Mesothelial cell of epicardium (in vitro differentiated cells): Measurements from ENCODE around the gene PDE4D. TPM values are rescaled to one million over a fixed set of nuclear protein-coding genes. Genes with fewer than 3 reads are reported as not detected.
A peak's percentile ranks its signal among the peaks of the same experiment; 100 is the strongest.

Experiments used
- DNase-seq, 2 experiments: peaks; one replicate each; pipeline ENCODE4 v3.0.0; 2021; ENCODE audit warnings: low spot score in 2 of 2; ENCODE audit not compliant: unreplicated experiment in 2 of 2
- H3K27ac Mint-ChIP-seq: 2 replicates; pipeline ENCODE4 v1.8.0; 2021; ENCODE audit warnings: mixed read lengths
- H3K27me3 Mint-ChIP-seq: 2 replicates; pipeline ENCODE4 v1.8.0; 2021; ENCODE audit warnings: low read depth, mixed read lengths
- H3K36me3 Mint-ChIP-seq: 2 replicates; pipeline ENCODE4 v1.8.0; 2021; ENCODE audit warnings: mixed read lengths
- H3K4me1 Mint-ChIP-seq: 2 replicates; pipeline ENCODE4 v1.8.0; 2021; ENCODE audit warnings: mixed read lengths
- H3K4me3 Mint-ChIP-seq: 2 replicates; pipeline ENCODE4 v1.8.0; 2021; ENCODE audit warnings: mild to moderate bottlenecking, moderate library complexity, mixed read lengths
- H3K9me3 Mint-ChIP-seq: 2 replicates; pipeline ENCODE4 v1.8.0; 2021; ENCODE audit warnings: mixed read lengths
- CTCF ChIP-seq: fragments of 200-600 bp; sonication (generic); IDR thresholded peaks from one replicate; pipeline ENCODE4 v1.5.0; 2021; ENCODE audit warnings: antibody characterized with exemption; ENCODE audit not compliant: unreplicated experiment
- total RNA-seq: library from RNA; stranded (reverse); gene quantifications from 3 replicates; pipeline ENCODE4 v1.2.1, GENCODE V29; 2021

PDE4D gene
- total RNA-seq, 1 donor from 2014 or later: 105 TPM

DNA sequence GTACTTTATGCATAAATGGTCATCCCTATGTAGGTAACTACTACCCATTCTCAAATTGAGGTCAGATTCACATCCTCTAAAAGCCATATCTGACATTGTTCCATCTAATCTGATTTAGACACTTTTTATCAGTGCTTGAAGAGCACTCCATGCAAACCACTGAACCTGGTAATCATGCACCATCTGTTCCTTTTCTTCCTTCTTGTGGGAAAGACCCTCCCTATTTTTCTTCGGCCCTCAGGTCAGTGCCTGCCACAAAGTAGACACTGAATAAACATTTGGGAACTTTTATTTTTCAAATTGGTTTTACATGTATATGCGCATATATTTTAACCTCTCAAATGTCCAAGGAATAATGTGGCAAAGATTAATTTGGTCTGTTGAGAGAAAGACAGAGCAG is 26.0 kb upstream of the PDE4D start:
- no peaks in the 10 kb centered on the region for H3K36me3 Mint-ChIP-seq
- DNase-seq: no peak
- no peak overlapping the region for H3K27ac Mint-ChIP-seq
- no peaks in the 10 kb centered on the region for H3K4me1 Mint-ChIP-seq
- H3K27me3 Mint-ChIP-seq: peaks cover 5% of the 10 kb centered on the region
- H3K9me3 Mint-ChIP-seq: peaks cover 4% of the 10 kb centered on the region
- H3K4me3 Mint-ChIP-seq: no peak overlapping the region
- no peak for TF ChIP-seq CTCF

- Mint-ChIP-seq H3K9me3 (no peaks in the 10 kb centered on the region), H3K27ac (no peak overlapping the region), H3K4me3 (no peak overlapping the region), H3K4me1 (no peaks in the 10 kb centered on the region), H3K27me3 (peaks cover 9% of the 10 kb centered on the region), H3K36me3 (no peaks in the 10 kb centered on the region)
- DNase-seq: no peak
- no peak for TF ChIP-seq CTCF
Observed at GRCh38 chr5:59917121-59917520, 23.6 kb upstream of the PDE4D start.

DNA sequence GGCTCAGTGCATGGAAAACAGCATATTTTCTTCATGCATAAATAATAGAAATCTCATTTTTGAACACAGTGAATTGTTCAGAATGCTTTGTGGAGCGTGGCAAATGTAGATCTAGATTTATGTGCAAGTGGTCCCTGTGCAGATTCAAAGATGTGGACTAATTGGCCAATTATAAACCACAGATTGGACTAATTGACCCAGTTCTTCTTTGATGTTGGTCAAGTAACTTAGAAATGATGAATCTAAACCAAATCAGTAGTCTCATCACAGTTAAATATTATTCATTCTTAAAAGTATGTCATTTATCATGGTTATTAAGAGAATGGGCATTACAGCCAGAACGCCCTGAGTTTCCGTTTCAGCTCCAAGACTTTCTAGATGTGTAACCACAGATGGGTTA is 11.7 kb upstream of the PDE4D start:
- Mint-ChIP-seq H3K27me3 (peaks cover 84% of the 10 kb centered on the region), H3K27ac (no peak overlapping the region), H3K36me3 (no peaks in the 10 kb centered on the region), H3K4me3 (no peak overlapping the region), H3K4me1 (peaks cover 3% of the 10 kb centered on the region), H3K9me3 (peaks cover 11% of the 10 kb centered on the region)
- TF ChIP-seq CTCF: no peak
- DNase-seq: no peak

GRCh38 chr5:59897075-59897474 is 3.5 kb upstream of the PDE4D start:
- Mint-ChIP-seq H3K9me3 (no peaks in the 10 kb centered on the region), H3K27ac (no peak overlapping the region), H3K36me3 (no peaks in the 10 kb centered on the region), H3K4me1 (peaks cover 20% of the 10 kb centered on the region), H3K4me3 (no peak overlapping the region), H3K27me3 (peaks cover 80% of the 10 kb centered on the region)
- no peak for DNase-seq
- TF ChIP-seq CTCF: no peak

DNA sequence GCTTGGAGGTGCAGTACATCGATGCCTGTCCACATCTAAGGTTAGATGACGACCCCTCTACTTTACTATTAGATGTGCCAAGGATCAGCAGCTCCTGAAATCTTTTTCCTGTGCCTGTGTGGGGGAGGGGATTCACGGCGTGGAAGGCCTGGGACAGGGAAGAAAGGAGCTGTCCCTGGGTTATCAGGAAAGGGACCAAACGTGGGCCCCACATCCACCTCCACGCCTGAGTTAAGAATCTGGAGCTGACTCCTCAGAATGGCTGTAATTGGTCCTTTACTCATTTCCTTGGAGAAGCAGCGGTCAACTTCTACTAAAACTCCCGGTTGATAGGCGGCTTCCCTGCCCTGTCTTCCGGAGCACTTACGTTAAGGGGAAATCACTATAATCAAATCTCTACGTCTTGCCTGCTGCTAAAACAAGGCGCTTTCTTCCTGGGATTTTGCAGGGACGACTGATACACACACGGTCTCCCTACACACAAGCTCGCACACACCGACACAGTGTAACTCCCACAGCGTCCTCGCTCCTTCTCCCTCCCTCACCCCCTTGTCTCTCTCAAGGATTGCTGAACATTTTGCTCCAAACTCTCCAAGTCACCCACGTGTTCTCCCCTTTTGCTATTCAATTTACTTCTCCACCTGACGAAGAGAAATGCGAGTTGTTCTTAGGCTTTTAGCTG is 1.4 kb downstream of the PDE4D start:
- no peak overlapping the region for H3K27ac Mint-ChIP-seq

More for the DNA sequence above, 1.4 kb downstream of the PDE4D start:
- H3K4me1 Mint-ChIP-seq: peaks cover 23% of the 10 kb centered on the region
- no peak for TF ChIP-seq CTCF
- H3K36me3 Mint-ChIP-seq: no peaks in the 10 kb centered on the region
- H3K27me3 Mint-ChIP-seq: peaks cover 78% of the 10 kb centered on the region
- H3K4me3 Mint-ChIP-seq: peak overlapping the region; percentile 60
- H3K9me3 Mint-ChIP-seq: no peaks in the 10 kb centered on the region
- no peak for DNase-seq
